SK-N-SH treated with all-trans-retinoic acid at 6 μM for 48 hours (cell line): ENCODE measurements around the gene FREM2.

Experiments
- ARNTL ChIP-seq: fragments of 450-650 bp; formaldehyde crosslinking; IDR thresholded peaks from 2 replicates; pipeline ENCODE4 v1.5.0; 2020; ENCODE audit warnings: low read depth, mild to moderate bottlenecking, moderate library complexity, borderline replicate concordance
- BACH2 ChIP-seq: fragments of 250-450 bp; sonication (Bioruptor Pico); IDR thresholded peaks from 2 replicates; pipeline ENCODE4 v1.9.0; 2021; ENCODE audit warnings: mild to moderate bottlenecking, borderline replicate concordance
- ISL1 ChIP-seq: fragments of 250-450 bp; sonication (Bioruptor Pico); IDR thresholded peaks from 2 replicates; pipeline ENCODE4 v2.1.2; 2022; ENCODE audit warnings: mild to moderate bottlenecking, moderate library complexity
- PPARA ChIP-seq: fragments of 250-450 bp; sonication (Bioruptor Pico); IDR thresholded peaks from 2 replicates; pipeline ENCODE4 v1.5.0; 2020; ENCODE audit warnings: mild to moderate bottlenecking, borderline replicate concordance
- RARB ChIP-seq: fragments of 250-450 bp; sonication (Bioruptor Pico); IDR thresholded peaks from 2 replicates; pipeline ENCODE4 v1.8.0; 2021; ENCODE audit warnings: mild to moderate bottlenecking, moderate library complexity
- TCF4 ChIP-seq: fragments of 250-450 bp; sonication (Bioruptor Pico); IDR thresholded peaks from 2 replicates; pipeline ENCODE4 v1.8.0; 2021; ENCODE audit warnings: mild to moderate bottlenecking, moderate library complexity, borderline replicate concordance
- ZFP3 ChIP-seq: fragments of 250-450 bp; sonication (Bioruptor Pico); IDR thresholded peaks from 2 replicates; pipeline ENCODE4 v1.5.0; 2020; ENCODE audit warnings: mild to moderate bottlenecking, moderate library complexity
- ZFP30 ChIP-seq: fragments of 450-650 bp; formaldehyde crosslinking; IDR thresholded peaks from 2 replicates; pipeline ENCODE4 v1.5.0; 2022; ENCODE audit warnings: mild to moderate bottlenecking, moderate library complexity
- ZNF70 ChIP-seq: fragments of 450-650 bp; formaldehyde crosslinking; IDR thresholded peaks from 2 replicates; pipeline ENCODE4 v1.5.0; 2020; ENCODE audit warnings: mild to moderate bottlenecking, moderate library complexity
- TF ChIP-seq, protein P1 (sequence below): fragments of 250-450 bp; sonication (Bioruptor Pico); IDR thresholded peaks from 2 replicates; pipeline ENCODE4 v1.5.1; 2020; ENCODE audit warnings: low read depth, mild to moderate bottlenecking, moderate library complexity
- TF ChIP-seq, protein P2 (sequence below): fragments of 250-450 bp; sonication (Bioruptor Pico); IDR thresholded peaks from 2 replicates; pipeline ENCODE4 v1.8.0; 2020; ENCODE audit warnings: mild to moderate bottlenecking, moderate library complexity, borderline replicate concordance

- TF ChIP-seq, protein P1, sequence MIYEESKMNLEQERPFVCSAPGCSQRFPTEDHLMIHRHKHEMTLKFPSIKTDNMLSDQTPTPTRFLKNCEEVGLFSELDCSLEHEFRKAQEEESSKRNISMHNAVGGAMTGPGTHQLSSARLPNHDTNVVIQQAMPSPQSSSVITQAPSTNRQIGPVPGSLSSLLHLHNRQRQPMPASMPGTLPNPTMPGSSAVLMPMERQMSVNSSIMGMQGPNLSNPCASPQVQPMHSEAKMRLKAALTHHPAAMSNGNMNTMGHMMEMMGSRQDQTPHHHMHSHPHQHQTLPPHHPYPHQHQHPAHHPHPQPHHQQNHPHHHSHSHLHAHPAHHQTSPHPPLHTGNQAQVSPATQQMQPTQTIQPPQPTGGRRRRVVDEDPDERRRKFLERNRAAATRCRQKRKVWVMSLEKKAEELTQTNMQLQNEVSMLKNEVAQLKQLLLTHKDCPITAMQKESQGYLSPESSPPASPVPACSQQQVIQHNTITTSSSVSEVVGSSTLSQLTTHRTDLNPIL (CRISPR knock-in tag): no peak
- TF ChIP-seq ARNTL (CRISPR knock-in tag) (no peak), ZFP30 (CRISPR knock-in tag) (no peak), ZFP3 (CRISPR knock-in tag) (no peak), ISL1 (CRISPR knock-in tag) (no peak), RARB (CRISPR knock-in tag) (no peak), TCF4 (CRISPR knock-in tag) (no peak), PPARA (no peak), BACH2 (CRISPR knock-in tag) (no peak), ZNF70 (CRISPR knock-in tag) (no peak)
- TF ChIP-seq, protein P2, sequence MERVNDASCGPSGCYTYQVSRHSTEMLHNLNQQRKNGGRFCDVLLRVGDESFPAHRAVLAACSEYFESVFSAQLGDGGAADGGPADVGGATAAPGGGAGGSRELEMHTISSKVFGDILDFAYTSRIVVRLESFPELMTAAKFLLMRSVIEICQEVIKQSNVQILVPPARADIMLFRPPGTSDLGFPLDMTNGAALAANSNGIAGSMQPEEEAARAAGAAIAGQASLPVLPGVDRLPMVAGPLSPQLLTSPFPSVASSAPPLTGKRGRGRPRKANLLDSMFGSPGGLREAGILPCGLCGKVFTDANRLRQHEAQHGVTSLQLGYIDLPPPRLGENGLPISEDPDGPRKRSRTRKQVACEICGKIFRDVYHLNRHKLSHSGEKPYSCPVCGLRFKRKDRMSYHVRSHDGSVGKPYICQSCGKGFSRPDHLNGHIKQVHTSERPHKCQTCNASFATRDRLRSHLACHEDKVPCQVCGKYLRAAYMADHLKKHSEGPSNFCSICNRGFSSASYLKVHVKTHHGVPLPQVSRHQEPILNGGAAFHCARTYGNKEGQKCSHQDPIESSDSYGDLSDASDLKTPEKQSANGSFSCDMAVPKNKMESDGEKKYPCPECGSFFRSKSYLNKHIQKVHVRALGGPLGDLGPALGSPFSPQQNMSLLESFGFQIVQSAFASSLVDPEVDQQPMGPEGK: no peak
These were observed 235.3 kb downstream of the FREM2 start for GRCh38 chr13:38922170-38922569.
